ENCODE measurements around the gene ZCCHC7.

DNA sequence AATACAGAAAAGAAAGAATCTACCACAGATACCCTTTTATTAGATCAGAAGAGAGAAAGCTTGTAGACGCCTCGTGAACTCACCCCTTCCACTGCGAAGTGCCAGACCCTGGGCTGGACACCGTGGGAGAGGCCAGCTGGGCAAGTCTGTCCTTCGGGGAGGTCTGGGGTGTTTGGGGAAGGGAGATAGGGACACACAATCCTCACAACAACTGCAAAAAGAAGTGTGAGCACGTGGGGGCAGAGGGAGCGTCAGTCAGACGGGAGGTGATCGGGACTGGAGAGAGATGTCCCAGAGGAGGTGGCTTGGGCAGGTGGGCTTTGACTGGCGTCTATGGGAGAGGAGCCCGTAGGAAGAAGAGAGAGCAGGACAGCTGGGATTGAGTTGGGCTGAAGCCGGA is 274.9 kb downstream of the ZCCHC7 start:
- TF ChIP-seq JUNB (IDR thresholded peaks at IDR 0.05; ENCODE audit: unreplicated experiment) (no peak), CTCF (conservative IDR thresholded peaks at IDR 0.05; ENCODE audit: low read depth in 2 of 2) (no peak)
